Esophagus muscularis mucosa (tissue), 4 donors: ENCODE results near the gene KHDRBS2. TPM values are rescaled to one million over a fixed set of nuclear protein-coding genes. Genes with fewer than 3 reads are reported as not detected.

ENCODE experiments used
- DNase-seq: peaks from one replicate; pipeline ENCODE4 v3.0.0-alpha.2; 2017; ENCODE audit errors: extremely low spot score
- H3K27ac ChIP-seq, 4 donors: fragments of 200-600 bp; sonication (generic); replicated peaks in 1 of 4; 1 replicate in 3 of 4; 2 replicates in 1 of 4; pipeline ENCODE4 v1.5.1; 2016 to 2019; ENCODE audit warnings: mild to moderate bottlenecking in 1 of 4
- H3K27me3 ChIP-seq, 4 donors: fragments of 200-600 bp; sonication (generic); one replicate each; pipeline versions ENCODE4 v1.5.1 to v1.6.0; 2016 to 2019
- H3K36me3 ChIP-seq, 4 donors: fragments of 200-600 bp; sonication (generic); one replicate each; pipeline ENCODE4 v1.5.1; 2016 to 2019
- H3K4me1 ChIP-seq, 4 donors: fragments of 200-600 bp; sonication (generic); one replicate each; pipeline ENCODE4 v1.5.1; 2016 to 2019
- H3K4me3 ChIP-seq, 4 donors: fragments of 200-600 bp; sonication (generic); 1 replicate in 2 of 4; 2 replicates in 2 of 4; pipeline ENCODE4 v1.5.1; 2016 to 2019; ENCODE audit warnings: mild to moderate bottlenecking in 4 of 4, moderate library complexity in 1 of 4
- H3K9me3 ChIP-seq, 4 donors: fragments of 200-600 bp; sonication (generic); 1 replicate in 3 of 4; 2 replicates in 1 of 4; pipeline ENCODE4 v1.5.1; 2016 to 2019
- EP300 ChIP-seq: sonication (generic); formaldehyde crosslinking; IDR thresholded peaks from one replicate; pipeline ENCODE4 v1.6.1; 2017; ENCODE audit warnings: antibody characterized with exemption
- POLR2A ChIP-seq: fragments of 450-650 bp; IDR thresholded peaks from one replicate; pipeline ENCODE4 v1.6.1; 2017; ENCODE audit warnings: antibody characterized with exemption, moderate library complexity, mild to moderate bottlenecking, low read depth
- POLR2AphosphoS5 ChIP-seq, 2 donors: sonication (generic); formaldehyde crosslinking; IDR thresholded peaks; one replicate each; pipeline ENCODE4 v1.6.1; 2017; ENCODE audit warnings: antibody characterized with exemption in 2 of 2
- WGBS: methylation state at CpG from one replicate; pipeline ENCODE4 v1.1.5; 2018; 5-methylcytosine and 5-hydroxymethylcytosine counted together
- intact Hi-C: fragments of 100-400 bp; cut with DNase I; formaldehyde crosslinking; loops from one replicate; pipeline ENCODE4 v1.15.1; 2023
- total RNA-seq, 4 donors: library from RNA; depleted of rRNA; stranded (reverse); fragments of >200 nt; gene quantifications; one replicate each; pipeline versions ENCODE4 v1.1.0 to v1.2.1, GENCODE V29; 2016
- TF ChIP-seq, protein P1 (sequence below), 3 experiments: fragments of 200-600 bp in 2 of 3; fragments of 450-650 bp in 1 of 3; sonication (generic) in 2 of 3; IDR thresholded peaks; one replicate each; pipeline ENCODE4 v1.5.1; 2017 to 2019; ENCODE audit warnings: antibody characterized with exemption in 3 of 3, mild to moderate bottlenecking in 2 of 3, moderate library complexity in 1 of 3

KHDRBS2 gene
- total RNA-seq, 4 donors from 2014 or later, result 0.17 to 1.7 (median 0.32) TPM; not detected in 1

DNA sequence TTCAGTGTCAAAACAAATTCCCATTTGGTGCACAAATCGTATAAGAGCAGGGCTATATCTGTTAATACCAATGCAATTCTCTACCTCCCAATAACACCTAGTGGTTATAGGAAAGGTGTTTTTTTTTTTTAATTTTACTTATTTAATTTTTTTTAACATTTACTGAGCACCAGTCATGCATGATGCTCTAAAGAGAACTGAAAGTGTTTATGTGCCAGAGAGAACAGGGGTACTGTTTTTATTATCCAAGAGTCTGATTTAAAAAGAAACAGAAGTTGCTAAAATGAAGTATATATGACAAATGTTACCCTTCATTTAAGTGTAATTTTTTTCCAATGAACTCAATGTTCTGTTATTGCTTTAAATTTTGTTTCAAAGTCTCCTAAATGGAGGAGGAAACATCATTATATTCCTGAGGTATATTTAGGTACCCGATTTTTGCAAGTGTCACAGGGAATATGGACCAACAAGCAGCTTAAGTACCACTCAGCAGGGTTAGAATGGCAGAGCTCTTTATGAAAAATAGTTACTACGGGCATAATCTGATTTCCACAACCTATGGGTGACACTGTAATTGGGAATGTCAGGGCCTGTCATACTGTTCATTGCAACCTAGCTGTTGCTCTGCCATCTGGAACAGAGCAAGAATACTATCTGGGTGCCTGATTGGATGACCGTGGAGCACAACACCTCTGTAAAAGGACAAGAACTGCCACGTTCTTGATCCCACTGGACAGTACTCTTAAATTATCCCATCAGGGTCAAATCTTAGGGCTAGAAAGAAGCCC, 195.4 kb downstream of the KHDRBS2 start:
- no peaks in the 10 kb centered on the region for H3K36me3 ChIP-seq
- no peak overlapping the region for H3K27ac ChIP-seq
- TF ChIP-seq, protein P1, sequence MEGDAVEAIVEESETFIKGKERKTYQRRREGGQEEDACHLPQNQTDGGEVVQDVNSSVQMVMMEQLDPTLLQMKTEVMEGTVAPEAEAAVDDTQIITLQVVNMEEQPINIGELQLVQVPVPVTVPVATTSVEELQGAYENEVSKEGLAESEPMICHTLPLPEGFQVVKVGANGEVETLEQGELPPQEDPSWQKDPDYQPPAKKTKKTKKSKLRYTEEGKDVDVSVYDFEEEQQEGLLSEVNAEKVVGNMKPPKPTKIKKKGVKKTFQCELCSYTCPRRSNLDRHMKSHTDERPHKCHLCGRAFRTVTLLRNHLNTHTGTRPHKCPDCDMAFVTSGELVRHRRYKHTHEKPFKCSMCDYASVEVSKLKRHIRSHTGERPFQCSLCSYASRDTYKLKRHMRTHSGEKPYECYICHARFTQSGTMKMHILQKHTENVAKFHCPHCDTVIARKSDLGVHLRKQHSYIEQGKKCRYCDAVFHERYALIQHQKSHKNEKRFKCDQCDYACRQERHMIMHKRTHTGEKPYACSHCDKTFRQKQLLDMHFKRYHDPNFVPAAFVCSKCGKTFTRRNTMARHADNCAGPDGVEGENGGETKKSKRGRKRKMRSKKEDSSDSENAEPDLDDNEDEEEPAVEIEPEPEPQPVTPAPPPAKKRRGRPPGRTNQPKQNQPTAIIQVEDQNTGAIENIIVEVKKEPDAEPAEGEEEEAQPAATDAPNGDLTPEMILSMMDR (IDR thresholded peaks at IDR 0.05), result no peak
- no peak for TF ChIP-seq POLR2AphosphoS5 (IDR thresholded peaks at IDR 0.05)
- no peak for TF ChIP-seq EP300
- no peak for TF ChIP-seq POLR2A
- intact Hi-C loops, result no loop called here
- DNase-seq, result no peak
- no peak overlapping the region for H3K4me3 ChIP-seq
- no peaks in the 10 kb centered on the region for H3K9me3 ChIP-seq
- H3K27me3 ChIP-seq, result no peaks in the 10 kb centered on the region
- H3K4me1 ChIP-seq, result no peaks in the 10 kb centered on the region
- WGBS, result 87% methylated on average over 5 of the region's 5 CpGs

DNA sequence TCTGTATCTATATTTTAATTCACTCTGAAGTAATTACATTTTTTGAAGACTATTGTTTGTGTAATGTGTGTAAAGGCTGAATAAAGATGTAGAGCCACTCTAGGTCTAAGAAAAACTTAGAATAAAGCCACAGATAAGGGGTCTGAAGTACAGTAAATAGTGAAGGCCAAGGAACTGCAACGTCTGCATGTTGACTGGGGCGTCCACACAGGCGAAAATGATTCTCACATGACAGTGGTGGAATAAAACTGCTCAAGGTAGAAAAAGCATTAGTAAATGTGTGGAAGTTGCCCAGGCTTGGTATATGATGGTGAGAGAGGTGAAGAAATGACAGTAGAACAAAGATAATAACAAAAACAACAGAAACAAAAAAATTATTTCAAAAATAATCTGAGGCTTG, 196.2 kb downstream of the KHDRBS2 start:
- H3K4me1 ChIP-seq, result no peaks in the 10 kb centered on the region
- H3K4me3 ChIP-seq, result no peak overlapping the region
- H3K36me3 ChIP-seq, result no peaks in the 10 kb centered on the region
- no peak overlapping the region for H3K27ac ChIP-seq
- DNase-seq, result no peak
- TF ChIP-seq POLR2AphosphoS5 (IDR thresholded peaks at IDR 0.05) (no peak), POLR2A (no peak), EP300 (no peak)
- TF ChIP-seq, protein P1 (IDR thresholded peaks at IDR 0.05), result no peak
- H3K9me3 ChIP-seq, result no peaks in the 10 kb centered on the region
- no peaks in the 10 kb centered on the region for H3K27me3 ChIP-seq
- 85% methylated on average over 3 of the region's 3 CpGs for WGBS
- intact Hi-C loops, result no loop called here

DNA sequence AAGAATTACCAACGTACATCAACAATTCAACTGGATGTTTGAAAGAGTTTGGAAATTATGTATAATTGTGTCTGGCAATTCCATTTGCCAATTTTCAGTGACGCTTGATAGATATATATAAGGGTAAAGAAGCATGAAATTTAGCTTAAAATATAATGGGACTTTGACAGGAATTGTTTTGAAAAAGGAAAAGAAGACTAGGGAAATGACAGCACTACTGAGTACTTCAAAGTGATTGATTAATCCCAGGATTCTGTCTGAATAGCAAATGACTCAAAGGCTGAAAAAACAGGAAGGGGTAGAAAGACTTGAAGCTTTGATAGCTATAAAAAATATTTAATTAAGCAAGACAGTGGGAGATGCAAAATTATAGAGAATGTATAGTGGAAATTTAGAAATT, 200.0 kb downstream of the KHDRBS2 start:
- intact Hi-C loops, result no loop called here

DNA sequence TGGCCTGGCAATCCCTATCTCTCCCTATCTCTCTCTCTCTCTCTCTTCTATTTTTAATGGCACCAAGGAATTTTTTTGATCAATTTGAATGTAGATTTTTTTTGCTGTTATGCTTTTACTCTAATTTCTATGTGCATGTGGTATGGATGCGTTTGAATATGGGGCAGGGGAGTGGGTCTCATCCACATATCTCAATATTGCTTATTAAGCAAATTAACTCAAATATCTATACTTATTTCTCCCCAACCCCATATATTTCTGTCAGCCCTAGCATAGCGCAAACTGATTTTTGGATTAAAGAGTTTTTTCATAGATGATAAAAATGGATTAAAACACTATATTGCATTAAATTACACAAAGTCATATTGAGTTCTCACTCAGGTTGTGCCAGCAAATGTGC, 210.2 kb downstream of the KHDRBS2 start:
- no peaks in the 10 kb centered on the region for H3K36me3 ChIP-seq
- 83% methylated on average over 2 of the region's 2 CpGs for WGBS
- DNase-seq, result no peak
- intact Hi-C loops, result no loop called here
- no peaks in the 10 kb centered on the region for H3K9me3 ChIP-seq
- no peaks in the 10 kb centered on the region for H3K27me3 ChIP-seq
- no peak overlapping the region for H3K27ac ChIP-seq
- no peak overlapping the region for H3K4me3 ChIP-seq
- TF ChIP-seq POLR2AphosphoS5 (IDR thresholded peaks at IDR 0.05) (no peak), POLR2A (no peak), EP300 (no peak)
- TF ChIP-seq, protein P1 (IDR thresholded peaks at IDR 0.05), result no peak
- no peaks in the 10 kb centered on the region for H3K4me1 ChIP-seq

More for the DNA sequence above, 200.0 kb downstream of the KHDRBS2 start:
- Histone ChIP-seq H3K4me1 (no peaks in the 10 kb centered on the region), H3K27me3 (no peaks in the 10 kb centered on the region), H3K36me3 (no peaks in the 10 kb centered on the region), H3K4me3 (no peak overlapping the region), H3K27ac (no peak overlapping the region), H3K9me3 (peaks cover 0 to 3% (median 1%) of the 10 kb centered on the region in 4 donors)
- 53% methylated on average over 2 of the region's 2 CpGs for WGBS
- DNase-seq, result no peak
- no peak for TF ChIP-seq POLR2AphosphoS5 (IDR thresholded peaks at IDR 0.05)
- TF ChIP-seq, protein P1 (IDR thresholded peaks at IDR 0.05), result no peak
- no peak for TF ChIP-seq POLR2A
- TF ChIP-seq EP300, result no peak
